Measurements from ENCODE around the gene TSPAN16. TPM values are rescaled to one million over a fixed set of nuclear protein-coding genes. Genes with fewer than 3 reads are reported as not detected.
A peak's percentile ranks its signal among the peaks of the same experiment; 100 is the strongest.

The TSPAN16 gene
- total RNA-seq, 1 experiment from 2014 or later, result not detected

- Histone ChIP-seq H3K4me2 (ENCODE audit: insufficient read depth, insufficient read length, low read length) (no peak overlapping the region), H2BK120ac (ENCODE audit: low read depth, low read length, poor library complexity, severe bottlenecking) (no peak overlapping the region), H3K79me1 (ENCODE audit: insufficient read depth, low read depth, low read length, poor library complexity, severe bottlenecking) (no peaks in the 10 kb centered on the region), H3K23ac (ENCODE audit: insufficient read length, low read depth, low read length) (no peak overlapping the region), H3K9me3 (ENCODE audit: control insufficient read depth, low read depth, low read length) (no peaks in the 10 kb centered on the region), H2AFZ (ENCODE audit: low read length) (no peak overlapping the region), H3T11ph (ENCODE audit: low read length) (no peak overlapping the region), H3K4me1 (ENCODE audit: insufficient read depth, low read length) (no peaks in the 10 kb centered on the region), H3K14ac (ENCODE audit: insufficient read depth, low read length) (no peak overlapping the region), H4K5ac (ENCODE audit: insufficient read length, low read depth, low read length) (no peak overlapping the region), H3K9ac (ENCODE audit: extremely low read depth, insufficient read length, low read length) (no peak overlapping the region), H3K23me2 (ENCODE audit: insufficient read length, low read depth, low read length, poor library complexity, severe bottlenecking) (no peaks in the 10 kb centered on the region), H4K91ac (ENCODE audit: insufficient read length, low read depth, low read length) (no peak overlapping the region), H3K27me3 (ENCODE audit: insufficient read depth, low read length) (no peaks in the 10 kb centered on the region), H2BK15ac (ENCODE audit: low read depth, low read length) (no peak overlapping the region), H2AK5ac (ENCODE audit: insufficient read length, low read length) (no peak overlapping the region), H3K4ac (ENCODE audit: low read depth, low read length) (no peak overlapping the region), H2BK20ac (ENCODE audit: low read depth, low read length, poor library complexity, severe bottlenecking) (no peak overlapping the region), H2BK12ac (ENCODE audit: insufficient read length, low read depth, low read length) (no peak overlapping the region), H3K27ac (ENCODE audit: insufficient read length, low read depth, low read length) (no peak overlapping the region), H3K18ac (ENCODE audit: insufficient read length, low read depth, low read length) (no peak overlapping the region), H3K56ac (ENCODE audit: insufficient read length, low read depth, low read length) (no peak overlapping the region), H4K20me1 (ENCODE audit: control insufficient read depth, insufficient read depth, insufficient read length) (peaks cover 3% of the 10 kb centered on the region), H4K8ac (replicated peaks; ENCODE audit: insufficient read length, low read depth, low read length) (no peak overlapping the region), H2BK5ac (ENCODE audit: insufficient read length, low read length) (no peak overlapping the region), H3K79me2 (ENCODE audit: insufficient read depth, low read length) (peaks cover under 1% of the 10 kb centered on the region; the same call in 1 of the 2 replicates)
- Mint-ChIP-seq H3K27ac (peak overlapping the region in 1 of 3 experiments; percentile 43; a peak in 1 of 7 replicates), H3K9me3 (no peaks in the 10 kb centered on the region), H3K36me3 (ENCODE audit: insufficient read depth in 1 of 3, low read depth in 3 of 3) (peaks cover 8 to 31% (median 30%) of the 10 kb centered on the region in 3 experiments; a peak in 6 of 7 replicates), H3K27me3 (ENCODE audit: low read depth) (no peaks in the 10 kb centered on the region), H3K4me3 (no peak overlapping the region; a peak in 1 of 5 replicates), H3K4me1 (peaks cover 0 to 4% of the 10 kb centered on the region in 2 experiments; a peak in 1 of 4 replicates)
- DNase-seq, result no peak
- WGBS (ENCODE audit: extremely low coverage, insufficient read length, low lambda C conversion rate), result no CpG with 5 or more reads among the region's 19 CpGs
- no peak for TF ChIP-seq CTCF (conservative IDR thresholded peaks at IDR 0.05)
Observed at GRCh38 chr19:11252665-11253355, 43.1 kb upstream of the TSPAN16 start.

Measured in H9 (cell line).